Measurements from ENCODE around the gene SEC24D.

SEC24D gene

GRCh38 chr4:118826723-118827444, 9.0 kb downstream of the SEC24D start:
- no peaks in the 10 kb centered on the region for H3K9me3 ChIP-seq
- H3K4me1 ChIP-seq, result no peaks in the 10 kb centered on the region
- no peaks in the 10 kb centered on the region for H3K27me3 ChIP-seq
- no peak overlapping the region for H3K4me2 ChIP-seq
- 0 out of 2 replicates have a peak, but pooled peaks cover 13% of the 10 kb centered on the region for H4K20me1 ChIP-seq
- no peak overlapping the region for H3K4me3 ChIP-seq
- no peak for TF ChIP-seq Cebpa-rat (IDR thresholded peaks at IDR 0.05)
- H3K9ac ChIP-seq, result no peak overlapping the region
- H3K36me3 ChIP-seq, result peaks cover 69% of the 10 kb centered on the region
- no peak overlapping the region for H3K27ac ChIP-seq

DNA sequence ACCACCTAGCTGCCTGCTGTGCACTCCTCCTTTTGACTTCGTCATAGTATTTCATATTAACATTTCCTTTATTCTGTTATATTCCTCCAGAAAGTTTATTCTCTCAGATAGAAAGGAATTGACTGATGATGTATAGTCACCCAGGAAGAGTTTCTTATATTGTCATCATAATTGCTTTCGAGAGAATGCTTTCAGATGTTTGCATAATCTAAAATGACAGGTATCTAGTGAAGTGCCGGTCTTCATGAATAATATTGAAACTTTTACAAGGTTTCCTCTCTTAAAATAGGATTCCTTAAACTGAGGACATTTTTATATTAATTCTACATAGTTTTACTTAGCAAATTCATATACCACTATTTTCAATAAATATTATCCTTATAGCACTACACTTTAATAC, 10.1 kb downstream of the SEC24D start:
- Histone ChIP-seq H3K4me3 (no peak overlapping the region), H4K20me1 (0 out of 2 replicates have a peak, but pooled peaks cover 13% of the 10 kb centered on the region), H3K4me2 (no peak overlapping the region), H3K36me3 (peaks cover 62% of the 10 kb centered on the region), H3K27ac (no peak overlapping the region), H3K27me3 (no peaks in the 10 kb centered on the region), H3K9me3 (no peaks in the 10 kb centered on the region), H3K4me1 (no peaks in the 10 kb centered on the region), H3K9ac (no peak overlapping the region)
- TF ChIP-seq Cebpa-rat (IDR thresholded peaks at IDR 0.05), result no peak

DNA sequence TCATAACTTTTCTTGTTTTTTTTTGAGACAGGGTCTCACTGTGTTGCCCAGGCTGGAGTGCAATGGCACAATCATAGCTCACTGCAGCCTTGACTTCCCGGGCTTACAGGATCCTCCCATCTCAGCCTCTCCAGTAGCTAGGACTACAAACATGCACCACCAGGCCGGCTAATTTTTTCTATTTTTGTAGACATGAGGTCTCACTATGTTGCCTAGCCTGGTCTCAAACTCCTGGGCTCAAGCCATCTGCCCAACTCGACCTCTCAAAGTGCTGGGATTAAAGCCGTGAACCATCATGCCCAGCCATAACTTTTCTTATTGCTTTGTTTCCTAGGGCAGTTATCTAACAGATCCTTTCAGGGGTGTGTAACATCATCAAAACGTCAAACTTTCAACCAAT, 11.8 kb downstream of the SEC24D start:
- 0 out of 2 replicates have a peak, but pooled peaks cover 13% of the 10 kb centered on the region for H4K20me1 ChIP-seq
- no peaks in the 10 kb centered on the region for H3K27me3 ChIP-seq
- peaks cover 54% of the 10 kb centered on the region for H3K36me3 ChIP-seq
- H3K9ac ChIP-seq, result no peak overlapping the region
- H3K4me2 ChIP-seq, result no peak overlapping the region
- H3K4me3 ChIP-seq, result no peak overlapping the region
- H3K4me1 ChIP-seq, result no peaks in the 10 kb centered on the region
- no peak for TF ChIP-seq Cebpa-rat (IDR thresholded peaks at IDR 0.05)
- no peaks in the 10 kb centered on the region for H3K9me3 ChIP-seq
- H3K27ac ChIP-seq, result no peak overlapping the region

DNA sequence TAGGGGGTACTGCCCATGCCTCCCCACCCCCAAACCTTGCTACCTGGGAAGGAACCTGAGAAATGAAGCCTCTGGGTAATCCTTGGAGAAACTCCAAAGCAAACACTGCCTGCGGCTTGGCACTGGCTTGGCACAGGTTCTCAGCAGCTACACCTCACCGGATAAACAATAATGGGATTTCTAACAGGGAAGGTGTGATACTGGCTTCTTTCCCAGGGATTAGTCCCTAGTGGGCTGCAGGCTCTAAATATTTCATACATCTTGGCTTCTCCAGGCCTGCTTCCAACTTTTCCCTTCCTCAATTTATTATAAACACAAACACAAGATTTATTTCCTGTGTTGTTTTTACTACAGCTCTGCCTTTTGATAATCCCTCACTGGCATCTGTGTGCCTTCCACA, 12.5 kb downstream of the SEC24D start:
- Histone ChIP-seq H3K9me3 (no peaks in the 10 kb centered on the region), H3K9ac (no peak overlapping the region), H3K4me1 (no peaks in the 10 kb centered on the region), H3K27ac (no peak overlapping the region), H4K20me1 (0 out of 2 replicates have a peak, but pooled peaks cover 11% of the 10 kb centered on the region), H3K4me2 (no peak overlapping the region), H3K4me3 (no peak overlapping the region), H3K36me3 (peaks cover 47% of the 10 kb centered on the region), H3K27me3 (no peaks in the 10 kb centered on the region)
- TF ChIP-seq Cebpa-rat (IDR thresholded peaks at IDR 0.05), result no peak

DNA sequence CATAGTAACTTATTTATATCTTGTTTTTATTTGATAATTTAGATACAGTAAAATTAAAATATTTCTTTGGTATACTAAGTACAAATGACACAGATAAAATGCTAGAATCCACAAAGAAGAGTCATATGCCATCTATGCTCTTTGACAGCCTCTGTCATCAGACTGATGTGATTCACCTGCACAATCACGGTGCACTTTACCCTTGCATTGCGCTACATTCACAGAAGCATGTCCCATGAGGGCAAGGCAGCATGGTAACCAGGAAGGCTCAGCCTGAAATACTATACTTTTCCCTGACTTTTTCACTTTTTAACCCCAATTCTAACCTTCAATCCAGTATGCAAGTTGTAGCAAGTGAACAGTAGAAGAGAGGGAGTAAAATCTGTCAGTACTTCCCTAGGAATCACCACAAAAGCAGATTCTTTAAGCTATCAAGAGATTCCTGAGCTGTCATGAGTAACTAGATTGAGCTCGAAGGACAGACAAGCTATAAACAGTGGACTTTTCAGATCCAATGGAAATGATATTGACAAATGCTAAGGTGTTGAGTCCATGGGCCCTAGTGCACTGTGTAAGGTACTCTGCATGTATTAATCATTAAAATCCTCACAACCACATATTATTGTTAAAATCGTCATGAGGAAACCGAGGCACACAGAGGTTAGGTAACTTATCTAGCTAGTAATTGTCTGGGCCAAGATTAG, 14.2 kb downstream of the SEC24D start:
- H3K9ac ChIP-seq, result no peak overlapping the region
- H3K36me3 ChIP-seq, result peaks cover 43% of the 10 kb centered on the region
- no peaks in the 10 kb centered on the region for H3K27me3 ChIP-seq
- H3K27ac ChIP-seq, result no peak overlapping the region
- no peaks in the 10 kb centered on the region for H3K4me1 ChIP-seq
- H3K9me3 ChIP-seq, result no peaks in the 10 kb centered on the region
- no peak for TF ChIP-seq Cebpa-rat (IDR thresholded peaks at IDR 0.05)
- H3K4me2 ChIP-seq, result no peak overlapping the region
- H4K20me1 ChIP-seq, result 0 out of 2 replicates have a peak, but pooled peaks cover 7% of the 10 kb centered on the region
- no peak overlapping the region for H3K4me3 ChIP-seq

- Histone ChIP-seq H3K36me3 (peaks cover 49% of the 10 kb centered on the region), H3K27ac (no peak overlapping the region)
- TF ChIP-seq Cebpa-rat (IDR thresholded peaks at IDR 0.05), result no peak
Measured at GRCh38 chr4:118817178-118817930, 18.6 kb downstream of the SEC24D start.

GRCh38 chr4:118816538-118817177, 19.3 kb downstream of the SEC24D start:
- Histone ChIP-seq H3K36me3 (peaks cover 50% of the 10 kb centered on the region), H3K4me2 (no peak overlapping the region), H3K9ac (no peak overlapping the region), H3K4me3 (no peak overlapping the region), H3K27ac (no peak overlapping the region), H3K9me3 (no peaks in the 10 kb centered on the region), H3K27me3 (no peaks in the 10 kb centered on the region), H3K4me1 (no peaks in the 10 kb centered on the region), H4K20me1 (no peaks in the 10 kb centered on the region)
- TF ChIP-seq Cebpa-rat (IDR thresholded peaks at IDR 0.05), result no peak

More at GRCh38 chr4:118817178-118817930, 18.6 kb downstream of the SEC24D start:
- no peaks in the 10 kb centered on the region for H4K20me1 ChIP-seq
- H3K27me3 ChIP-seq, result no peaks in the 10 kb centered on the region
- H3K9me3 ChIP-seq, result no peaks in the 10 kb centered on the region
- H3K4me1 ChIP-seq, result no peaks in the 10 kb centered on the region
- H3K9ac ChIP-seq, result no peak overlapping the region
- H3K4me2 ChIP-seq, result no peak overlapping the region
- H3K4me3 ChIP-seq, result no peak overlapping the region

- H3K36me3 ChIP-seq, result peaks cover 61% of the 10 kb centered on the region
- H3K4me3 ChIP-seq, result no peak overlapping the region
- no peak overlapping the region for H3K4me2 ChIP-seq
- no peak for TF ChIP-seq Cebpa-rat (IDR thresholded peaks at IDR 0.05)
- H3K27me3 ChIP-seq, result no peaks in the 10 kb centered on the region
- no peaks in the 10 kb centered on the region for H3K9me3 ChIP-seq
- no peak overlapping the region for H3K27ac ChIP-seq
- H4K20me1 ChIP-seq, result no peaks in the 10 kb centered on the region
- no peaks in the 10 kb centered on the region for H3K4me1 ChIP-seq
- H3K9ac ChIP-seq, result no peak overlapping the region
Measured at GRCh38 chr4:118814891-118815290, 21.0 kb downstream of the SEC24D start.

GRCh38 chr4:118814058-118814457, 21.9 kb downstream of the SEC24D start:
- Histone ChIP-seq H3K4me2 (no peak overlapping the region), H4K20me1 (no peaks in the 10 kb centered on the region), H3K9ac (no peak overlapping the region), H3K9me3 (no peaks in the 10 kb centered on the region), H3K27me3 (no peaks in the 10 kb centered on the region), H3K4me3 (no peak overlapping the region), H3K36me3 (peaks cover 69% of the 10 kb centered on the region), H3K27ac (no peak overlapping the region), H3K4me1 (no peaks in the 10 kb centered on the region)
- no peak for TF ChIP-seq Cebpa-rat (IDR thresholded peaks at IDR 0.05)
